Fibroblast of skin of scalp (primary cell): ENCODE data around the gene OR56B4.

ENCODE experiments used
- DNase-seq: peaks from one replicate; pipeline ENCODE4 v3.0.0-alpha.2; 2013

OR56B4 gene

GRCh38 chr11:6151117-6151516, 43.6 kb downstream of the OR56B4 start:
- DNase-seq: no peak

- no peak for DNase-seq
Measured at GRCh38 chr11:6152126-6152525, 44.6 kb downstream of the OR56B4 start.

- no peak for DNase-seq
Measured at GRCh38 chr11:6156628-6157359, 49.3 kb downstream of the OR56B4 start.
